ENCODE measurements around the gene LGALS9C. TPM values are rescaled to one million over a fixed set of nuclear protein-coding genes. Genes with fewer than 3 reads are reported as not detected.
"Not testable (repeated sequence)": the region's sequence is repeated elsewhere in the genome, so short reads cannot be mapped to it uniquely, and the experiment has no call there.

Gene LGALS9C
- total RNA-seq, 1 experiment from 2014 or later, result not detected

DNA sequence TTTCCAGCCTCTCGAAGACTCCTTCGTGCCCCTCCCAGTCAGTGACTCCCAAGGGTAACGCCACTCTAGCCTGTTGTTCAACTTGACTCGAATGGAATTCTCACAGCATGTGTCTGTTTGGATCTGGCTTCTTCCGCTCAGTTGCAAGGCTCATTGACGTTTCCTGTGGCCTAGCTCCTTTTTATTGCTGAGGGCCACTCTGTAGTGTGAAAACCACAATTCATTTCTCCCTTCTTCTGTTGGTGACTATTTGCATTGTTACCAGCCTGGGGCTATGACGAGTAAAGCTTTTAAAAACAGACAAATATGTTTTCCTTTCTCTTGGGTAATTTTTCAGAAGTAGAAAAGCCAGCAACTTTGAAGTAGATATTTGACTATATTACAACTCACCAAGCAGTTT is 1.8 kb upstream of the LGALS9C start:
- H3K27me3 Mint-ChIP-seq (ENCODE audit: insufficient read depth, unreplicated experiment); intact Hi-C loops (cut with micrococcal nuclease); CTCF ChIA-PET; H3K4me1 Mint-ChIP-seq (ENCODE audit: insufficient read depth, unreplicated experiment); DNase-seq (ENCODE audit: unreplicated experiment); BruUV-seq (replicated peaks); POLR2A ChIA-PET; H3K27ac Mint-ChIP-seq (ENCODE audit: low read depth, unreplicated experiment); H3K36me3 Mint-ChIP-seq (ENCODE audit: insufficient read depth, unreplicated experiment); H3K9me3 Mint-ChIP-seq (ENCODE audit: unreplicated experiment); H3K4me3 Mint-ChIP-seq (ENCODE audit: unreplicated experiment): not testable (repeated sequence)

DNA sequence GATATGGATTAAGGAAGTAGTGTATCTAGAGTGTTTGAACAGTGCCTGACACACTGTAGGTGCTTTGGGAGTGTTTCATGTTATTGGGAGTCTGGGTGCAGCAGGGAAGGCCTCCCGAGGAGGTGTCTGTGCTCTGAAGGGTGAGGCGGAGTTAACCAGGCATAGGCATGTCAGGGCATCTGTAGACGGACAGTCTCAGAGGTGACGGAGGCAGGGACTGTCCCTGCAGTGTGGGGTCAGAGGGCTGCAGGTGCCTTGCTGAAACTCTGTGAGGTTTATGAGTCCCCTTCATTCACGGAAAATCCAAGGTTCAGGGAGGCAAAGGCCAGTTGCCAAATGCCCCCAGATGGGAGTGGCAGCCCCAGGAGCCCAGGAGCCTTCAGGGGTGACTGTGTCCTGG is 778 bp downstream of the LGALS9C start:
- H3K27me3 Mint-ChIP-seq (ENCODE audit: insufficient read depth, unreplicated experiment); H3K4me3 Mint-ChIP-seq (ENCODE audit: unreplicated experiment); CTCF ChIA-PET; intact Hi-C loops (cut with micrococcal nuclease); DNase-seq (ENCODE audit: unreplicated experiment); H3K36me3 Mint-ChIP-seq (ENCODE audit: insufficient read depth, unreplicated experiment); BruUV-seq (replicated peaks); H3K27ac Mint-ChIP-seq (ENCODE audit: low read depth, unreplicated experiment); H3K9me3 Mint-ChIP-seq (ENCODE audit: unreplicated experiment); H3K4me1 Mint-ChIP-seq (ENCODE audit: insufficient read depth, unreplicated experiment); POLR2A ChIA-PET: not testable (repeated sequence)

DNA sequence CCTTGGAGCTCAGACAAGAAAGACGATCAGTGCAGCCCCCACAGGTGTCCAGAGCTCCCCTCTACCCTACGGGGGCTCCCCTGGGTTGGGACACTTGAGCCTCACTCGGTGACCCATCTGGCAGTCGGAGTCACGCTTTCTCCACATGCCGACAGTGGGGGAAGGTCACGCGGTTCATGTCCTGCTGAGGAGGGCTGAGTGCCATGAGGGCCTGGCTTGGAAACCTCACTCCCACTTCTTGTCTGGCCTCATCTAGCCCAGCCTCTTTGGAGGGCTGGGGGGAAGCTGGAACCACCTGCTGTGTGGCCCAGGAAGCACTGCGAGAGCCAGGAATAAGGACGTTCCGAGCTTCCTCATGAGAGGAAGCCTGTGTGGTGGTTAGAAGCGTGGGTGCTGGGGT is 1.8 kb downstream of the LGALS9C start:
- H3K36me3 Mint-ChIP-seq (ENCODE audit: insufficient read depth, unreplicated experiment); POLR2A ChIA-PET; H3K9me3 Mint-ChIP-seq (ENCODE audit: unreplicated experiment); H3K27ac Mint-ChIP-seq (ENCODE audit: low read depth, unreplicated experiment); CTCF ChIA-PET; intact Hi-C loops (cut with micrococcal nuclease); DNase-seq (ENCODE audit: unreplicated experiment); BruUV-seq (replicated peaks); H3K4me3 Mint-ChIP-seq (ENCODE audit: unreplicated experiment); H3K4me1 Mint-ChIP-seq (ENCODE audit: insufficient read depth, unreplicated experiment); H3K27me3 Mint-ChIP-seq (ENCODE audit: insufficient read depth, unreplicated experiment): not testable (repeated sequence)

DNA sequence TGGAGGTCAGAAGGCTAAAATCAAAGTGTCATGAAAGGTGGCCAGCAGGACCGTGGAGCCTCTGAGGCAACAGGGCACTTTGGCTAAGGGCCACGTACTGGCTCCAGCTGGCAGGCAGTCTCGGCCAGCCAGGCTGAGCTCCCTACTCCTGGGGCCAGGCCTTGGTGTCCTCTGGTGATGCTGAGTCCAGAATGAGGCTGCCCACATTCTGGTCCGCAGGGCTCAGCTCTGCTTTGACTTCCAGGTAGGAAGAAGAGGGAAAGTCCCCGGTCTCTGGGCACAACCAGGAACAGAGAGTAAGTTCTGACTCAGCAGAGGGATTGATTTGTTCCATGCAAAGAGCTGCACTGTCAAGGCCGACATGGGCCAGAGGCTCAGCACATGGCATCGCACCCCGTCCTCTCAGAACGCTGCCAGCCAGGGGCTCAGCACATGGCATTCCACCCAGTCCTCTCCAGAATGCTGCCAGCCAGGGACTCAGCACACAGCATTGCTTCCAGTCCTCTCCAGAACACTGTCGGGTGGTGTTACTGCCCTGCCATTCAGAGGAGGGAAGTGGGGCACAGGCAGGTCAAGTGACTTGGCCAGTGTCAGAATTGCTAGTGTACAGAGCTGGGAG is 2.5 kb downstream of the LGALS9C start:
- DNase-seq (ENCODE audit: unreplicated experiment); intact Hi-C loops (cut with micrococcal nuclease); H3K27me3 Mint-ChIP-seq (ENCODE audit: insufficient read depth, unreplicated experiment); CTCF ChIA-PET; H3K9me3 Mint-ChIP-seq (ENCODE audit: unreplicated experiment); BruUV-seq (replicated peaks); H3K36me3 Mint-ChIP-seq (ENCODE audit: insufficient read depth, unreplicated experiment); H3K4me3 Mint-ChIP-seq (ENCODE audit: unreplicated experiment); H3K4me1 Mint-ChIP-seq (ENCODE audit: insufficient read depth, unreplicated experiment); H3K27ac Mint-ChIP-seq (ENCODE audit: low read depth, unreplicated experiment); POLR2A ChIA-PET: not testable (repeated sequence)

DNA sequence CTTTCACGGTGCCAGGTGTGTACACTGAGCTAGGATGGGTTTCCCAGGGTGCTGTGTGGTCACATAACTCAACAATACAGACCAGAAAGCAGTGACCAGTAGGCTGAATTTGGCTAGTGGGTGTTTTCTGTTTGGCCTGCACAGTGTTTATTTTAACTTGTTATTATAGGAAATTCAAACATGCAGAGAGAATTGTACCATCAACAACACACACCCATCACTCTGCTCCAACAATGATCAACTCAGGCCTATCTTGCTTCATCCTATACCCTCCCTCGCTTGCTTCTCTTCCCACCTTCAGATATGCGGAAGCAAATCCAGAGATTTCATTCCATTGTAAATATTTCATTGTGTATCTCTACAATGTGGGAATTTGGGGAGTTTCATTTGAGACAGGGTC is 5.2 kb downstream of the LGALS9C start:
- BruUV-seq (replicated peaks); H3K4me3 Mint-ChIP-seq (ENCODE audit: unreplicated experiment); H3K36me3 Mint-ChIP-seq (ENCODE audit: insufficient read depth, unreplicated experiment); DNase-seq (ENCODE audit: unreplicated experiment); CTCF ChIA-PET; H3K9me3 Mint-ChIP-seq (ENCODE audit: unreplicated experiment); POLR2A ChIA-PET; intact Hi-C loops (cut with micrococcal nuclease); H3K27me3 Mint-ChIP-seq (ENCODE audit: insufficient read depth, unreplicated experiment); H3K27ac Mint-ChIP-seq (ENCODE audit: low read depth, unreplicated experiment); H3K4me1 Mint-ChIP-seq (ENCODE audit: insufficient read depth, unreplicated experiment): not testable (repeated sequence)

DNA sequence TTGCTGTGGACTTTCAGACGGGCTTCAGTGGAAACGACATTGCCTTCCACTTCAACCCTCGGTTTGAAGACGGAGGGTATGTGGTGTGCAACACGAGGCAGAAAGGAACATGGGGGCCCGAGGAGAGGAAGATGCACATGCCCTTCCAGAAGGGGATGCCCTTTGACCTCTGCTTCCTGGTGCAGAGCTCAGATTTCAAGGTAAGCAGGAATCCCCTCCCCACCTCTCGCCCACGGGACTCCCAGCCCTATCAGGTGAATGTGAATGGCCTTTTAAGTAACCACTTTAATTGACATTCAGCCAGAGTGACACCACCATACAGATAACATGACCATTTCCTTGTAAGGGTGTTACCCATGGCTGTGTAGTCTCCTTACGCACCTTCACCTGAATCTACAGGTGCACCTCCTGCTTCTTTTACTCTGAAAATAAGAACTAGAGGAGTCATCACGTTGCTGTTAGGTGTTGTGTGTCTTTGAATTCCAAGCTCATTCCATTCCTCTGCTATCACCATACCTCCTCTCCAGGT is 9.4 kb downstream of the LGALS9C start:
- DNase-seq (ENCODE audit: unreplicated experiment); BruUV-seq (replicated peaks); CTCF ChIA-PET; H3K27me3 Mint-ChIP-seq (ENCODE audit: insufficient read depth, unreplicated experiment); H3K27ac Mint-ChIP-seq (ENCODE audit: low read depth, unreplicated experiment); intact Hi-C loops (cut with micrococcal nuclease); H3K9me3 Mint-ChIP-seq (ENCODE audit: unreplicated experiment); H3K4me3 Mint-ChIP-seq (ENCODE audit: unreplicated experiment); H3K4me1 Mint-ChIP-seq (ENCODE audit: insufficient read depth, unreplicated experiment); POLR2A ChIA-PET; H3K36me3 Mint-ChIP-seq (ENCODE audit: insufficient read depth, unreplicated experiment): not testable (repeated sequence)

DNA sequence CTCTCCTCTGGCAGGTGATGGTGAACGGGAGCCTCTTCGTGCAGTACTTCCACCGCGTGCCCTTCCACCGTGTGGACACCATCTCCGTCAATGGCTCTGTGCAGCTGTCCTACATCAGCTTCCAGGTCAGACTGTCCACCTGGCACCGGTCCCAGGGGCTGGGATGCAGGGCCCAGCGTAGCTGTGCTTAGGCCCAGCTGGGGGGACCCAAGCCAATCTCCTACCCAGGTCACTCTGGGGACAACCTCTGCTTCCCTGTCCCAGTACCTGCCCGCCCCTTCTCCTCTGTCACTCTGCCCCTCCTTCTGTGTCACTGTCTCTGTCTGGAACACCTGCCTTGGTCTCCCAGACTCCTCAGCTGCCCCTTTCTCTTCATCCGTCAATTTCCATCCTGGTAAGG is 11.0 kb downstream of the LGALS9C start:
- H3K27ac Mint-ChIP-seq (ENCODE audit: low read depth, unreplicated experiment); H3K4me1 Mint-ChIP-seq (ENCODE audit: insufficient read depth, unreplicated experiment); POLR2A ChIA-PET; H3K27me3 Mint-ChIP-seq (ENCODE audit: insufficient read depth, unreplicated experiment); H3K36me3 Mint-ChIP-seq (ENCODE audit: insufficient read depth, unreplicated experiment); H3K9me3 Mint-ChIP-seq (ENCODE audit: unreplicated experiment); intact Hi-C loops (cut with micrococcal nuclease); CTCF ChIA-PET; BruUV-seq (replicated peaks); DNase-seq (ENCODE audit: unreplicated experiment); H3K4me3 Mint-ChIP-seq (ENCODE audit: unreplicated experiment): not testable (repeated sequence)

DNA sequence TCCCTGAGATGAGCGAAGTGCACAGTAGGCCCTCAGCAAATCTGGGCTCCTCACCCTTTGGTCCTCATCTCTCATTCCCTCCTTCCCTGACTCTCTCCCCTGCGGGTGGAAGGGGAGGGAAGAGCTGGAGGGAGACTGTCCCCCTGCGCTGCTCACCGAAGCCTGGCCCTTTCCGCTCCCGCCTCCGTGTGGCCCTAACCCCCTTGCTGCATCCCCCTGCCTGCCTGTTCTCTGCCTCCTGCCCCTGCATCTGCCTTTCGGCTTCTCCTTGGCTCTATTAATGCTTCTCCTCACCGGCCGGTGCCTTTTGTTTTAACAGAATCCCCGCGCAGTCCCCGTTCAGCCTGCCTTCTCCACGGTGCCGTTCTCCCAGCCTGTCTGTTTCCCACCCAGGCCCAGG is 12.0 kb downstream of the LGALS9C start:
- POLR2A ChIA-PET; H3K36me3 Mint-ChIP-seq (ENCODE audit: insufficient read depth, unreplicated experiment); H3K27me3 Mint-ChIP-seq (ENCODE audit: insufficient read depth, unreplicated experiment); DNase-seq (ENCODE audit: unreplicated experiment); H3K27ac Mint-ChIP-seq (ENCODE audit: low read depth, unreplicated experiment); H3K9me3 Mint-ChIP-seq (ENCODE audit: unreplicated experiment); CTCF ChIA-PET; H3K4me1 Mint-ChIP-seq (ENCODE audit: insufficient read depth, unreplicated experiment); H3K4me3 Mint-ChIP-seq (ENCODE audit: unreplicated experiment); intact Hi-C loops (cut with micrococcal nuclease); BruUV-seq (replicated peaks): not testable (repeated sequence)

DNA sequence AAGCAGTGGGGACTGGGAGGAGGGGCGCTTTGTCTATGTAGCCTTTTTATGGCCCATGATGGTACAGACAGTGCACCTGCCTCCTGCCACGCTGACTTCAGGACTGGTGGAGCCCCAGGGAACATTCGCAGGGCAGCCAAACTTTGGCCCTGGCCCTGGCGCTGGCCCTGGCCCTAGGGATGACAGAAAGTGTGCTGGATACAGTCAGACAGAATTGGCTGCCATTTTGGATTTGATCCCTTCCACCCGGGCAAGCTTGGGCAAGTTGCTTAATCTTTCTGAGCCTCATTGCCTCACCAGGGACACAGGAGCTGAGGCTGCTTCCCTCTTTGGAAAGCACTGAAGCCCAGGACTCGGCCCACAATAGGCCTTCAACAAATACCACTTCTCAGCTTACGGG is 13.4 kb downstream of the LGALS9C start:
- H3K36me3 Mint-ChIP-seq (ENCODE audit: insufficient read depth, unreplicated experiment); POLR2A ChIA-PET; H3K9me3 Mint-ChIP-seq (ENCODE audit: unreplicated experiment); H3K4me3 Mint-ChIP-seq (ENCODE audit: unreplicated experiment); BruUV-seq (replicated peaks); H3K27me3 Mint-ChIP-seq (ENCODE audit: insufficient read depth, unreplicated experiment); H3K27ac Mint-ChIP-seq (ENCODE audit: low read depth, unreplicated experiment); DNase-seq (ENCODE audit: unreplicated experiment); intact Hi-C loops (cut with micrococcal nuclease); CTCF ChIA-PET; H3K4me1 Mint-ChIP-seq (ENCODE audit: insufficient read depth, unreplicated experiment): not testable (repeated sequence)
